ENCODE data around the gene TAGLN2. TPM values are rescaled to one million over a fixed set of nuclear protein-coding genes. Genes with fewer than 3 reads are reported as not detected.

Gene TAGLN2
- total RNA-seq (2021) (66.9 to 75.3 TPM (median 73.3 TPM) in 3 replicates), Bru-seq, nascent RNA (percentile 69 among the genes with signal in this experiment)
- long read RNA-seq, experiment 1, transcript TAGLN2-203 (5 exons, 1,604 nt) = major isoform, 158 of 171 reads
- long read RNA-seq, experiment 1, partial matches to known transcripts = 10 of 171 reads
- long read RNA-seq, experiment 1, other reads (novel, unspliced or antisense) = 3 of 171 reads
- long read RNA-seq, experiment 2, transcript TAGLN2-203 (5 exons, 1,604 nt) = major isoform, 69 of 126 reads
- long read RNA-seq, experiment 2, partial matches to known transcripts = 34 of 126 reads
- long read RNA-seq, experiment 2, other reads (novel, unspliced or antisense) = 22 of 126 reads
- long read RNA-seq, experiment 3, transcript TAGLN2-203 (5 exons, 1,604 nt) = major isoform, 247 of 269 reads
- long read RNA-seq, experiment 3, partial matches to known transcripts = 8 of 269 reads
- long read RNA-seq, experiment 3, other reads (novel, unspliced or antisense) = 14 of 269 reads

- peaks cover 18% of the 10 kb centered on the region for H3K27me3 Mint-ChIP-seq (ENCODE audit: low read depth)
- no peaks in the 10 kb centered on the region for H3K9me3 Mint-ChIP-seq
- CTCF ChIA-PET = interaction anchor here (0.6 to 5.9 kb wide), 8 partner anchors 9 to 126 kb away, joined by 3 to 64 read pairs (median 4); partner anchors contain the start of gene IGSF9
- peaks cover 15% of the 10 kb centered on the region for H3K36me3 Mint-ChIP-seq
- peak; percentile 88 for DNase-seq (ENCODE audit: low spot score)
- peak; percentile 80 for ATAC-seq
- POLR2A ChIA-PET = interaction anchor here (0.7 to 1.6 kb wide), 5 partner anchors 11 to 36 kb away, joined by 3 to 9 read pairs (median 3); partner anchors contain the start of gene CFAP45
- H3K4me3 Mint-ChIP-seq = peak within 1 kb of the TSS; percentile 85
- no peak within 1 kb of the TSS for H3K27ac Mint-ChIP-seq
- peaks cover 37% of the 10 kb centered on the region for H3K4me1 Mint-ChIP-seq
- TF ChIP-seq EMX1 (CRISPR knock-in tag; IDR thresholded peaks at IDR 0.05) (no peak), CBFB (CRISPR knock-in tag; IDR thresholded peaks at IDR 0.05; ENCODE audit: low read depth) (no peak), MLX (CRISPR knock-in tag; IDR thresholded peaks at IDR 0.05) (0 out of 2 replicates have a peak, but pooled peaks have one; percentile 35), TEAD1 (CRISPR knock-in tag; IDR thresholded peaks at IDR 0.05) (peak; percentile 81), ZNF263 (CRISPR knock-in tag; IDR thresholded peaks at IDR 0.05; ENCODE audit: low read depth) (no peak), SP1 (CRISPR knock-in tag; conservative IDR thresholded peaks at IDR 0.05) (peak; percentile 91), HMGXB4 (CRISPR knock-in tag; IDR thresholded peaks at IDR 0.05) (0 out of 2 replicates have a peak, but pooled peaks have one; percentile 41), IRF1 (CRISPR knock-in tag; IDR thresholded peaks at IDR 0.05) (peak; percentile 12; the same call in 1 of the 2 replicates), JUN (CRISPR knock-in tag; IDR thresholded peaks at IDR 0.05) (peak; percentile 84), TEAD4 (CRISPR knock-in tag; IDR thresholded peaks at IDR 0.05) (peak; percentile 68; the same call in 1 of the 2 replicates), SMAD4 (CRISPR knock-in tag; IDR thresholded peaks at IDR 0.05) (peak; percentile 85; the same call in 1 of the 2 replicates), E2F5 (CRISPR knock-in tag; IDR thresholded peaks at IDR 0.05) (peak; percentile 76; the same call in 1 of the 2 replicates), ZNF281 (CRISPR knock-in tag; IDR thresholded peaks at IDR 0.05) (peak; percentile 67), GABPB1 (CRISPR knock-in tag; IDR thresholded peaks at IDR 0.05) (0 out of 2 replicates have a peak, but pooled peaks have one; percentile 40), MAX (CRISPR knock-in tag; IDR thresholded peaks at IDR 0.05) (peak; percentile 98), ERG (CRISPR knock-in tag; IDR thresholded peaks at IDR 0.05) (no peak), FOXP4 (CRISPR knock-in tag; IDR thresholded peaks at IDR 0.05) (peak; percentile 53; the same call in 1 of the 2 replicates), SMAD3 (CRISPR knock-in tag; IDR thresholded peaks at IDR 0.05; ENCODE audit: borderline replicate concordance) (peak; percentile 47), USF2 (CRISPR knock-in tag; IDR thresholded peaks at IDR 0.05) (peak; percentile 41; the same call in 1 of the 2 replicates), MXD4 (CRISPR knock-in tag; IDR thresholded peaks at IDR 0.05; ENCODE audit: borderline replicate concordance) (no peak), USF1 (CRISPR knock-in tag; IDR thresholded peaks at IDR 0.05) (peak; percentile 80)
These were observed at the start of gene TAGLN2 for GRCh38 chr1:159924791-159925718. Gene TAGLN2 (minus strand): TSS chr1:159925507. CDS start chr1:159920509, 4,998 bp downstream.
